Neural cell (in vitro differentiated cells): ENCODE data around the gene LACRT. TPM values are rescaled to one million over a fixed set of nuclear protein-coding genes. Genes with fewer than 3 reads are reported as not detected.

ENCODE experiments used
- H2AFZ ChIP-seq: fragments of 200-600, 300-800 bp; sonication (generic), shearing (Covaris generic); 2 replicates; pipeline ENCODE4 v1.6.0; 2014; ENCODE audit warnings: low read depth, mild to moderate bottlenecking, antibody characterized with exemption, low read length, moderate library complexity
- H3F3A ChIP-seq: fragments of 200-600 bp; shearing (Covaris generic); 2 replicates; pipeline ENCODE4 v1.6.1; 2016; ENCODE audit warnings: mild to moderate bottlenecking, moderate library complexity, mixed read lengths, antibody characterized with exemption, low read length; ENCODE audit not compliant: insufficient read depth, poor library complexity, severe bottlenecking
- H3K27ac ChIP-seq: fragments of 200-600, 300-800 bp; sonication (generic), shearing (Covaris generic); 2 replicates; pipeline ENCODE4 v1.5.1; 2014; ENCODE audit warnings: mild to moderate bottlenecking, low read length, moderate library complexity
- H3K27me3 ChIP-seq: fragments of 300-800, 200-600 bp; sonication (generic), shearing (Covaris generic); 2 replicates; pipeline ENCODE4 v1.6.0; 2014; ENCODE audit warnings: mild to moderate bottlenecking, low read depth, low read length, moderate library complexity; ENCODE audit not compliant: insufficient read depth
- H3K36me3 ChIP-seq: fragments of 300-800, 200-600 bp; sonication (generic), shearing (Covaris generic); 2 replicates; pipeline ENCODE4 v1.5.1; 2014; ENCODE audit warnings: mild to moderate bottlenecking, antibody characterized with exemption, low read length, moderate library complexity; ENCODE audit not compliant: insufficient read depth
- H3K4me2 ChIP-seq: fragments of 300-800, 200-600 bp; sonication (generic), shearing (Covaris generic); 2 replicates; pipeline ENCODE4 v1.6.0; 2014; ENCODE audit warnings: mild to moderate bottlenecking, low read length
- H3K4me3 ChIP-seq: fragments of 300-800, 200-600 bp; sonication (generic), shearing (Covaris generic); 2 replicates; pipeline ENCODE4 v1.5.1; 2014; ENCODE audit warnings: mild to moderate bottlenecking, low read length, moderate library complexity
- H3K79me2 ChIP-seq: fragments of 200-600 bp; shearing (Covaris generic); replicated peaks from 2 replicates; pipeline ENCODE4 v1.6.0; 2014; ENCODE audit warnings: mild to moderate bottlenecking, low read length, moderate library complexity; ENCODE audit not compliant: insufficient read depth
- H3K9ac ChIP-seq: fragments of 300-800, 200-600 bp; sonication (generic), shearing (Covaris generic); 2 replicates; pipeline ENCODE4 v1.6.1; 2016; ENCODE audit warnings: mild to moderate bottlenecking, low read length, mixed read lengths
- H3K9me2 ChIP-seq: fragments of 200-600 bp; shearing (Covaris generic); 2 replicates; pipeline ENCODE4 v1.6.1; 2016; ENCODE audit warnings: mild to moderate bottlenecking, low read length, mixed read lengths; ENCODE audit not compliant: insufficient read depth
- H3K9me3 ChIP-seq: fragments of 200-600, 300-800 bp; sonication (generic), shearing (Covaris generic); 2 replicates; pipeline ENCODE4 v1.6.1; 2016; ENCODE audit warnings: mild to moderate bottlenecking, mixed run types, low read length, moderate library complexity, mixed read lengths
- H4K20me1 ChIP-seq: fragments of 200-600 bp; shearing (Covaris generic); 2 replicates; pipeline ENCODE4 v1.6.1; 2016; ENCODE audit warnings: mild to moderate bottlenecking, mixed run types; ENCODE audit not compliant: insufficient read depth
- CTCF ChIP-seq: fragments of 450-650 bp; IDR thresholded peaks from 2 replicates; pipeline ENCODE4 v1.5.1; 2014; ENCODE audit warnings: antibody characterized with exemption, mild to moderate bottlenecking, moderate library complexity; ENCODE audit not compliant: poor library complexity, severe bottlenecking
- EP300 ChIP-seq: fragments of 450-650 bp; conservative IDR thresholded peaks from 2 replicates; pipeline ENCODE4 v1.6.1; 2014; ENCODE audit warnings: antibody characterized with exemption, mild to moderate bottlenecking, moderate library complexity; ENCODE audit not compliant: poor library complexity, severe bottlenecking
- EZH2 ChIP-seq: fragments of 200-600, 300-800 bp; shearing (Covaris generic), sonication (generic); IDR thresholded peaks from 2 replicates; pipeline ENCODE4 v1.6.1; 2014; ENCODE audit warnings: antibody characterized with exemption, low read length, borderline replicate concordance, mild to moderate bottlenecking; ENCODE audit not compliant: insufficient read depth, poor library complexity, severe bottlenecking
- MXI1 ChIP-seq: fragments of 450-650 bp; conservative IDR thresholded peaks from 2 replicates; pipeline ENCODE4 v1.6.1; 2014; ENCODE audit warnings: antibody characterized with exemption, mild to moderate bottlenecking; ENCODE audit not compliant: poor library complexity, severe bottlenecking
- POLR2AphosphoS5 ChIP-seq: IDR thresholded peaks from 2 replicates; pipeline ENCODE4 v1.6.1; 2012
- RAD21 ChIP-seq: fragments of 450-650 bp; conservative IDR thresholded peaks from 2 replicates; pipeline ENCODE4 v1.6.1; 2014; ENCODE audit warnings: antibody characterized with exemption, mild to moderate bottlenecking, moderate library complexity
- REST ChIP-seq: IDR thresholded peaks from 2 replicates; pipeline ENCODE4 v1.6.1; 2012; ENCODE audit warnings: borderline replicate concordance
- SMC3 ChIP-seq: fragments of 450-650 bp; conservative IDR thresholded peaks from 2 replicates; pipeline ENCODE4 v1.6.1; 2014; ENCODE audit warnings: antibody characterized with exemption, mild to moderate bottlenecking, moderate library complexity; ENCODE audit not compliant: poor library complexity
- TAF1 ChIP-seq: IDR thresholded peaks from 2 replicates; pipeline ENCODE4 v1.6.1; 2012; ENCODE audit warnings: low read depth
- polyA plus RNA-seq: library from polyadenylated mRNA; depleted of rRNA; stranded (reverse); fragments of >200 nt; gene quantifications from 2 replicates; pipeline ENCODE4 v1.2.3, GENCODE V29; 2014

Gene LACRT
- polyA plus RNA-seq, 1 donor from 2014 or later: not detected

GRCh38 chr12:54606556-54606955 is 28.1 kb downstream of the LACRT start:
- H3K36me3 ChIP-seq: no peaks in the 10 kb centered on the region
- H3K4me3 ChIP-seq: no peak overlapping the region
- no peak overlapping the region for H3K4me2 ChIP-seq
- no peak overlapping the region for H2AFZ ChIP-seq
- TF ChIP-seq REST (no peak), EP300 (no peak), POLR2AphosphoS5 (no peak), EZH2 (no peak), TAF1 (no peak), CTCF (no peak), RAD21 (no peak), MXI1 (no peak), SMC3 (no peak)
- H3K27ac ChIP-seq: no peak overlapping the region
- H3K27me3 ChIP-seq: no peaks in the 10 kb centered on the region
- no peaks in the 10 kb centered on the region for H3K9me3 ChIP-seq
- no peaks in the 10 kb centered on the region for H3F3A ChIP-seq
- no peaks in the 10 kb centered on the region for H4K20me1 ChIP-seq
- no peak overlapping the region for H3K9ac ChIP-seq
- H3K79me2 ChIP-seq: no peaks in the 10 kb centered on the region
- no peaks in the 10 kb centered on the region for H3K9me2 ChIP-seq

GRCh38 chr12:54605138-54605970 is 29.3 kb downstream of the LACRT start:
- no peaks in the 10 kb centered on the region for H3F3A ChIP-seq
- no peaks in the 10 kb centered on the region for H3K27me3 ChIP-seq
- no peak overlapping the region for H2AFZ ChIP-seq
- no peaks in the 10 kb centered on the region for H3K36me3 ChIP-seq
- H3K9ac ChIP-seq: no peak overlapping the region
- TF ChIP-seq POLR2AphosphoS5 (no peak), CTCF (no peak), MXI1 (no peak), TAF1 (no peak), RAD21 (no peak), SMC3 (no peak)
- H3K9me3 ChIP-seq: no peaks in the 10 kb centered on the region
- H3K27ac ChIP-seq: no peak overlapping the region
- no peaks in the 10 kb centered on the region for H4K20me1 ChIP-seq
- no peak overlapping the region for H3K4me2 ChIP-seq
- H3K4me3 ChIP-seq: no peak overlapping the region
- no peaks in the 10 kb centered on the region for H3K9me2 ChIP-seq
- H3K79me2 ChIP-seq: no peaks in the 10 kb centered on the region
